ENCODE measurements around the gene PRPS1. TPM values are rescaled to one million over a fixed set of nuclear protein-coding genes. Genes with fewer than 3 reads are reported as not detected.
"Not testable (repeated sequence)": the region's sequence is repeated elsewhere in the genome, so short reads cannot be mapped to it uniquely, and the experiment has no call there.

PRPS1 gene
- total RNA-seq, 1 donor from 2014 or later = 19.9 TPM

- no peaks in the 10 kb centered on the region for H3K27me3 ChIP-seq
- intact Hi-C loops (cut with DNase I) = no loop called here
- H3K9me3 ChIP-seq = no peaks in the 10 kb centered on the region
- no peak overlapping the region for H3K27ac ChIP-seq
- no peak overlapping the region for H3K4me3 ChIP-seq
- TF ChIP-seq, protein P1, sequence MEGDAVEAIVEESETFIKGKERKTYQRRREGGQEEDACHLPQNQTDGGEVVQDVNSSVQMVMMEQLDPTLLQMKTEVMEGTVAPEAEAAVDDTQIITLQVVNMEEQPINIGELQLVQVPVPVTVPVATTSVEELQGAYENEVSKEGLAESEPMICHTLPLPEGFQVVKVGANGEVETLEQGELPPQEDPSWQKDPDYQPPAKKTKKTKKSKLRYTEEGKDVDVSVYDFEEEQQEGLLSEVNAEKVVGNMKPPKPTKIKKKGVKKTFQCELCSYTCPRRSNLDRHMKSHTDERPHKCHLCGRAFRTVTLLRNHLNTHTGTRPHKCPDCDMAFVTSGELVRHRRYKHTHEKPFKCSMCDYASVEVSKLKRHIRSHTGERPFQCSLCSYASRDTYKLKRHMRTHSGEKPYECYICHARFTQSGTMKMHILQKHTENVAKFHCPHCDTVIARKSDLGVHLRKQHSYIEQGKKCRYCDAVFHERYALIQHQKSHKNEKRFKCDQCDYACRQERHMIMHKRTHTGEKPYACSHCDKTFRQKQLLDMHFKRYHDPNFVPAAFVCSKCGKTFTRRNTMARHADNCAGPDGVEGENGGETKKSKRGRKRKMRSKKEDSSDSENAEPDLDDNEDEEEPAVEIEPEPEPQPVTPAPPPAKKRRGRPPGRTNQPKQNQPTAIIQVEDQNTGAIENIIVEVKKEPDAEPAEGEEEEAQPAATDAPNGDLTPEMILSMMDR (IDR thresholded peaks at IDR 0.05) = no peak
- TF ChIP-seq POLR2A (IDR thresholded peaks at IDR 0.05) (no peak), POLR2AphosphoS5 (IDR thresholded peaks at IDR 0.05; ENCODE audit: insufficient read depth in 1 of 2, low read depth in 1 of 2) (no peak)
- H3K4me1 ChIP-seq = no peaks in the 10 kb centered on the region
- DNase-seq (ENCODE audit: extremely low spot score in 2 of 2) = no peak
- no peaks in the 10 kb centered on the region for H3K36me3 ChIP-seq
These were observed 39.1 kb downstream of the PRPS1 start for GRCh38 chrX:107667426-107667825.

DNA sequence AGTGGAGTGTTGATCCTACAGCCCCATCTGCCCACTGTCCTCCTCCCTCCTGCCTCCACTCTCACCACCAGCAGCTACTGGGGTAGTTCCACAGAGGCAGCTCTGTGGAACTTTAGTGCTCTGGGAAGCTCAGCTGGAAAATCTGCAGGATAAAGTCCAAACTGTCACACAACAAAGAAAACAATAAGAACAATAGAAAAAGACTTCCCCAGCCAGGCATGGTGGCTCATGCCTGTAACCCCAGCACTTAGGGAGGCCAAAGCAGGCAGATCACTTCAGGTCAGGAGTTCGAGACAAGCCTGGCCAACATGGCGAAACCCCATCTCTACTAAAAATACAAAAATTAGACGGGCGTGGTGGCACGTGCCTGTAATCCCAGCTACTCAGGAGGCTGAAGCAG, 40.4 kb downstream of the PRPS1 start:
- H3K36me3 ChIP-seq; DNase-seq (ENCODE audit: extremely low spot score in 2 of 2); H3K27ac ChIP-seq; H3K4me1 ChIP-seq; H3K4me3 ChIP-seq; intact Hi-C loops (cut with DNase I); H3K27me3 ChIP-seq; H3K9me3 ChIP-seq: not testable (repeated sequence)

- H3K4me3 ChIP-seq = no peak overlapping the region
- no peaks in the 10 kb centered on the region for H3K9me3 ChIP-seq
- no peak overlapping the region for H3K27ac ChIP-seq
- TF ChIP-seq POLR2AphosphoS5 (IDR thresholded peaks at IDR 0.05; ENCODE audit: insufficient read depth in 1 of 2, low read depth in 1 of 2) (no peak), POLR2A (IDR thresholded peaks at IDR 0.05) (no peak)
- TF ChIP-seq, protein P1 (IDR thresholded peaks at IDR 0.05) = no peak
- peaks cover 13% of the 10 kb centered on the region for H3K4me1 ChIP-seq
- H3K36me3 ChIP-seq = no peaks in the 10 kb centered on the region
- DNase-seq (ENCODE audit: extremely low spot score in 2 of 2) = no peak
- intact Hi-C loops (cut with DNase I) = no loop called here
- no peaks in the 10 kb centered on the region for H3K27me3 ChIP-seq
These were observed 41.0 kb downstream of the PRPS1 start for GRCh38 chrX:107669261-107669660.

- Histone ChIP-seq H3K27me3 (no peaks in the 10 kb centered on the region), H3K9me3 (no peaks in the 10 kb centered on the region), H3K36me3 (no peaks in the 10 kb centered on the region), H3K4me3 (no peak overlapping the region), H3K27ac (no peak overlapping the region), H3K4me1 (peaks cover 15% of the 10 kb centered on the region)
- intact Hi-C loops (cut with DNase I) = loop anchor here (5.0 kb wide), 1 partner anchor 107 kb away; the partner anchor contains the start of genes NCBP2L and TSC22D3
- DNase-seq (ENCODE audit: extremely low spot score in 2 of 2) = no peak
- TF ChIP-seq POLR2A (IDR thresholded peaks at IDR 0.05) = no peak
- TF ChIP-seq, protein P1 (IDR thresholded peaks at IDR 0.05) = no peak
- no peak for TF ChIP-seq POLR2AphosphoS5 (IDR thresholded peaks at IDR 0.05; ENCODE audit: insufficient read depth in 1 of 2, low read depth in 1 of 2)
These were observed 41.7 kb downstream of the PRPS1 start for GRCh38 chrX:107669885-107670628.

DNA sequence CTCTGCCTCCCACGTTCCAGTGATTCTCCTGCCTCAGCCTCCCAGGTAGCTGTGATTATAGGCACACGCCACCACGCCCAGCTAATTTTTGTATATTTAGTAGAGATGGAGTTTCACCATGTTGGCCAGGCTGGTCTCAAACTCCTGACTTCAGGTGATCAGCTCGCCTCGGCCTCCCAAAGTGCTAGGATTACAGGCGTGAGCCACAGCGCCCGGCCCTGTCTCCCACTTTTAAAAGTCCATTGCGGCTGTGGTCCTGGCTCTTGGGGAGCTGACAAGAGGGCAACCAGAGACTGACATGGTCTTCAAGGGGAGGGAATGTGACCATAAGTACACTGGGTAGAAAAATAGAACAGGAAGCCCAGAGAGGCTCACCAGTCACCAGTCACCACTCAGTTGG, 42.9 kb downstream of the PRPS1 start:
- not testable (repeated sequence) for H3K27me3 ChIP-seq; H3K4me3 ChIP-seq; H3K27ac ChIP-seq; DNase-seq (ENCODE audit: extremely low spot score in 2 of 2); H3K9me3 ChIP-seq; H3K36me3 ChIP-seq
- H3K4me1 ChIP-seq = peaks cover 15% of the 10 kb centered on the region
- intact Hi-C loops (cut with DNase I) = loop anchor here (5.0 kb wide), 1 partner anchor 106 kb away; the partner anchor contains the start of genes NCBP2L and TSC22D3

DNA sequence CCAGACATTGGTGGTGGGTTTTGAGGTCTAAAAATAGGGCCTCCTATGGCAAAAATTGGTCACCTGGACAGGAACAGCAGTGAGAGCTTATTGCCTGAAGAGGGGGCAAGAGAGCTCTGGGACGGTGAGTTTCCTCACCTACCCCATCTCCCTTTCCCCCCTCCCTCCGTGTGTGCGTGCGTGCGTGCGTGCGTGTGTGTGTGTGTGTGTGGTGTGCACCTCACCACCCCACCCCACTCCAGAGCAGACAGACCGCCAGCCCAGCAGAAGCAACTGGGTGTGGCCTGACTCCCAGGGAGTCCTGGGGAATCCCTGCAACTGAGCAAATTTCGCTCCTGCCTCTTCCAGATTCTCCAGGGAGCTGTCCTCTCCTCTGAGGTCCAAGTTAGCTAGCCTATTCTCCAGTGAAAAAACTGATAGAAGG, 44.7 kb downstream of the PRPS1 start:
- TF ChIP-seq POLR2AphosphoS5 (IDR thresholded peaks at IDR 0.05; ENCODE audit: insufficient read depth in 1 of 2, low read depth in 1 of 2) (peak; percentile 38 to 78), POLR2A (IDR thresholded peaks at IDR 0.05) (peak in 1 of 2 donors; percentile 25)
- TF ChIP-seq, protein P1 (IDR thresholded peaks at IDR 0.05) = peak in 1 of 3 experiments; percentile 74
- Histone ChIP-seq H3K27me3 (no peaks in the 10 kb centered on the region), H3K4me3 (no peak overlapping the region), H3K36me3 (no peaks in the 10 kb centered on the region), H3K4me1 (peaks cover 23% of the 10 kb centered on the region), H3K9me3 (no peaks in the 10 kb centered on the region), H3K27ac (peak overlapping the region; percentile 88)
- intact Hi-C loops (cut with DNase I) = loop anchor here (5.0 kb wide), 1 partner anchor 104 kb away; the partner anchor contains the start of genes NCBP2L and TSC22D3
- DNase-seq (ENCODE audit: extremely low spot score in 2 of 2) = no peak

Data from vagina (tissue), 2 donors.